HepG2 (cell line): ENCODE results near the gene PML. TPM values are rescaled to one million over a fixed set of nuclear protein-coding genes. Genes with fewer than 3 reads are reported as not detected.

Experiments used
- ATF1 ChIP-seq: IDR thresholded peaks from 2 replicates; pipeline ENCODE4 v1.6.1; 2016; ENCODE audit warnings: mild to moderate bottlenecking, control low read depth
- BRCA1 ChIP-seq: sonication (generic); formaldehyde crosslinking; IDR thresholded peaks from 2 replicates; pipeline ENCODE4 v1.4.0; 2020; ENCODE audit warnings: missing genetic modification reagents
- CBX2 ChIP-seq, 2 experiments: fragments of 200-600 bp in 1 of 2; sonication (generic); formaldehyde crosslinking in 1 of 2; IDR thresholded peaks; 2 replicates each; pipeline versions ENCODE4 v1.7.0 to v1.8.1; 2018 to 2022; ENCODE audit warnings: low read depth in 2 of 2, low read length in 1 of 2, mild to moderate bottlenecking in 1 of 2, missing genetic modification reagents in 1 of 2
- ELF1 ChIP-seq: sonication (generic); formaldehyde crosslinking; IDR thresholded peaks from 2 replicates; pipeline ENCODE4 v1.4.0; 2020; ENCODE audit warnings: missing genetic modification reagents
- GFI1 ChIP-seq: sonication (generic); formaldehyde crosslinking; IDR thresholded peaks from 2 replicates; pipeline ENCODE4 v1.5.0; 2020; ENCODE audit warnings: missing genetic modification reagents, mild to moderate bottlenecking, borderline replicate concordance
- JDP2 ChIP-seq: sonication (generic); formaldehyde crosslinking; IDR thresholded peaks from 2 replicates; pipeline ENCODE4 v1.8.1; 2022; ENCODE audit warnings: missing genetic modification reagents, borderline replicate concordance
- LCORL ChIP-seq, 2 experiments: fragments of 450-650 bp in 1 of 2; sonication (generic) in 1 of 2; formaldehyde crosslinking in 1 of 2; IDR thresholded peaks; 2 replicates each; pipeline versions ENCODE4 v1.5.0 to v1.6.1; 2017 to 2020; ENCODE audit warnings: antibody characterized with exemption in 1 of 2, missing genetic modification reagents in 1 of 2
- MED8 ChIP-seq: sonication (generic); formaldehyde crosslinking; IDR thresholded peaks from 2 replicates; pipeline ENCODE4 v1.8.1; 2023; ENCODE audit warnings: mild to moderate bottlenecking, missing genetic modification reagents; ENCODE audit not compliant: insufficient replicate concordance
- PLRG1 ChIP-seq: fragments of 450-650 bp; conservative IDR thresholded peaks from 2 replicates; pipeline ENCODE4 v1.6.1; 2016
- RFX3 ChIP-seq: IDR thresholded peaks from 2 replicates; pipeline ENCODE4 v1.6.1; 2016; ENCODE audit warnings: missing biosample characterization, missing genetic modification reagents
- RNF219 ChIP-seq: sonication (generic); formaldehyde crosslinking; IDR thresholded peaks from 2 replicates; pipeline ENCODE4 v1.5.0; 2020; ENCODE audit warnings: mild to moderate bottlenecking, missing genetic modification reagents
- TBX2 ChIP-seq: sonication (generic); formaldehyde crosslinking; IDR thresholded peaks from 2 replicates; pipeline ENCODE4 v1.5.0; 2020; ENCODE audit warnings: missing genetic modification reagents, mild to moderate bottlenecking, borderline replicate concordance
- ZBTB4 ChIP-seq: sonication (generic); formaldehyde crosslinking; IDR thresholded peaks from 2 replicates; pipeline ENCODE4 v1.4.0; 2020; ENCODE audit warnings: missing genetic modification reagents, mild to moderate bottlenecking, borderline replicate concordance
- ZNF207 ChIP-seq: fragments of 450-650 bp; IDR thresholded peaks from 2 replicates; pipeline ENCODE4 v1.6.1; 2016; ENCODE audit warnings: antibody characterized with exemption, borderline replicate concordance
- ZNF235 ChIP-seq: sonication (generic); formaldehyde crosslinking; IDR thresholded peaks from 2 replicates; pipeline ENCODE4 v1.8.1; 2023; ENCODE audit warnings: mild to moderate bottlenecking, missing genetic modification reagents, borderline replicate concordance
- ZNF576 ChIP-seq: sonication (generic); formaldehyde crosslinking; IDR thresholded peaks from 2 replicates; pipeline ENCODE4 v1.4.0; 2020; ENCODE audit warnings: mild to moderate bottlenecking, missing genetic modification reagents
- ZNF577 ChIP-seq: sonication (generic); formaldehyde crosslinking; IDR thresholded peaks from 2 replicates; pipeline ENCODE4 v1.4.0; 2020; ENCODE audit warnings: mild to moderate bottlenecking, low read depth, missing genetic modification reagents, borderline replicate concordance
- ZNF724P ChIP-seq: sonication (generic); formaldehyde crosslinking; IDR thresholded peaks from 2 replicates; pipeline ENCODE4 v1.8.0; 2022; ENCODE audit warnings: missing genetic modification reagents, borderline replicate concordance
- ZNF782 ChIP-seq: sonication (generic); formaldehyde crosslinking; IDR thresholded peaks from 2 replicates; pipeline ENCODE4 v1.4.0; 2020; ENCODE audit warnings: missing genetic modification reagents, mild to moderate bottlenecking, borderline replicate concordance
- ZNF788 ChIP-seq: sonication (generic); formaldehyde crosslinking; IDR thresholded peaks from 2 replicates; pipeline ENCODE4 v1.5.0; 2020; ENCODE audit warnings: mild to moderate bottlenecking, missing genetic modification reagents, borderline replicate concordance
- ZNF792 ChIP-seq: IDR thresholded peaks from 2 replicates; pipeline ENCODE4 v1.6.1; 2016
- ZNF816 ChIP-seq: sonication (generic); formaldehyde crosslinking; IDR thresholded peaks from 2 replicates; pipeline ENCODE4 v1.8.0; 2022; ENCODE audit warnings: missing genetic modification reagents, mild to moderate bottlenecking, borderline replicate concordance
- polyA plus RNA-seq, 8 experiments: library from polyadenylated mRNA; depleted of rRNA in 3 of 8; stranded (reverse) in 7 of 8; unstranded in 1 of 8; fragments of >200 nt; fragmentation: Illumina TruSeq in 4 of 8; extraction: Trizol in 4 of 8; gene quantifications; 2 replicates each; pipeline versions ENCODE4 v1.2.1 to v1.2.3, GENCODE V29; 2011 to 2016; ENCODE audit warnings: low read depth in 4 of 8, missing spikeins in 1 of 8, mixed read lengths in 1 of 8; ENCODE audit not compliant: insufficient read depth in 1 of 8
- total RNA-seq, 5 experiments: library from RNA; depleted of rRNA; stranded (reverse); fragments of >200 nt; fragmentation: Illumina TruSeq; extraction: Trizol; gene quantifications; 2 replicates each; pipeline ENCODE4 v1.2.3, GENCODE V29; 2016; ENCODE audit warnings: low read depth in 1 of 5
- TF ChIP-seq, protein P1 (sequence below): sonication (generic); formaldehyde crosslinking; IDR thresholded peaks from 2 replicates; pipeline ENCODE4 v1.4.0; 2020; ENCODE audit warnings: low read depth, mild to moderate bottlenecking, missing genetic modification reagents

PML gene
- total and polyA plus RNA-seq, 2 of the 13 experiments (the other 11 are each of a cell fraction or from before 2014, with no cell fraction given): 2.9 to 3.9 TPM

- no peak for TF ChIP-seq ZNF724P (CRISPR knock-in tag)
- no peak for TF ChIP-seq ZNF207
- no peak for TF ChIP-seq BRCA1 (CRISPR knock-in tag)
- TF ChIP-seq ZNF576 (CRISPR knock-in tag): no peak
- TF ChIP-seq ZNF816 (CRISPR knock-in tag): no peak
- peak; percentile 47; the same call in 1 of the 2 replicates for TF ChIP-seq TBX2
- no peak for TF ChIP-seq GFI1 (CRISPR knock-in tag)
- no peak for TF ChIP-seq CBX2 (IDR thresholded peaks at IDR 0.05; ENCODE audit: low read depth, low read length)
- TF ChIP-seq CBX2 (CRISPR knock-in tag; IDR thresholded peaks at IDR 0.05; ENCODE audit: low read depth): no peak
- peak; percentile 67 for TF ChIP-seq ELF1 (CRISPR knock-in tag)
- TF ChIP-seq ZNF788 (CRISPR knock-in tag): peak; percentile 73; the same call in 1 of the 2 replicates
- no peak for TF ChIP-seq ZBTB4 (CRISPR knock-in tag)
- no peak for TF ChIP-seq ZNF782 (CRISPR knock-in tag)
- TF ChIP-seq RNF219 (CRISPR knock-in tag): no peak
- no peak; the same call in 1 of the 2 replicates for TF ChIP-seq ZNF792 (CRISPR knock-in tag)
- no peak for TF ChIP-seq LCORL (IDR thresholded peaks at IDR 0.05)
- TF ChIP-seq LCORL (CRISPR knock-in tag; IDR thresholded peaks at IDR 0.05): no peak
- TF ChIP-seq RFX3: no peak
- no peak for TF ChIP-seq PLRG1
- no peak for TF ChIP-seq MED8 (CRISPR knock-in tag)
- no peak for TF ChIP-seq JDP2 (CRISPR knock-in tag)
- TF ChIP-seq ZNF235 (CRISPR knock-in tag): no peak
- TF ChIP-seq ATF1 (CRISPR knock-in tag): no peak
- no peak for TF ChIP-seq ZNF577 (CRISPR knock-in tag)
- TF ChIP-seq, protein P1, sequence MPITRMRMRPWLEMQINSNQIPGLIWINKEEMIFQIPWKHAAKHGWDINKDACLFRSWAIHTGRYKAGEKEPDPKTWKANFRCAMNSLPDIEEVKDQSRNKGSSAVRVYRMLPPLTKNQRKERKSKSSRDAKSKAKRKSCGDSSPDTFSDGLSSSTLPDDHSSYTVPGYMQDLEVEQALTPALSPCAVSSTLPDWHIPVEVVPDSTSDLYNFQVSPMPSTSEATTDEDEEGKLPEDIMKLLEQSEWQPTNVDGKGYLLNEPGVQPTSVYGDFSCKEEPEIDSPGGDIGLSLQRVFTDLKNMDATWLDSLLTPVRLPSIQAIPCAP (CRISPR knock-in tag): no peak
Observed at GRCh38 chr15:73991726-73992593, 2.6 kb upstream of the PML start, which contains the start of gene STOML1 (continued).
